ENCODE results near the gene MOBP. TPM values are rescaled to one million over a fixed set of nuclear protein-coding genes. Genes with fewer than 3 reads are reported as not detected.
A peak's percentile ranks its signal among the peaks of the same experiment; 100 is the strongest.

The MOBP gene
- total and polyA plus RNA-seq, 2 of the 8 experiments (the other 6 are each of a cell fraction or from before 2014, with no cell fraction given) = 0.06 to 0.50 TPM

GRCh38 chr3:39548282-39548681 lies 80.8 kb downstream of the MOBP start:
- no peak overlapping the region for H2AFZ ChIP-seq (ENCODE audit: low read length)
- H2BK5ac ChIP-seq (ENCODE audit: low read depth, low read length) = no peak overlapping the region
- H3K18ac ChIP-seq (ENCODE audit: extremely low read depth, low read length) = no peak overlapping the region
- H3K23me2 ChIP-seq (ENCODE audit: low read depth, low read length) = no peaks in the 10 kb centered on the region
- ChIA-PET POLR2A (ENCODE audit: partially characterized antibody) (no interaction called here), CTCF (ENCODE audit: partially characterized antibody) (interaction anchor here (0.6 to 0.9 kb wide), 3 partner anchors 9 to 690 kb away, joined by 3 to 5 read pairs (median 4); no protein-coding TSS in a partner anchor)
- H3K56ac ChIP-seq (replicated peaks; ENCODE audit: insufficient read length, low read depth, low read length) = no peak overlapping the region
- H3K27ac ChIP-seq (ENCODE audit: low read depth, low read length) = no peak overlapping the region
- H3K4me1 ChIP-seq (replicated peaks in 1 of 4; ENCODE audit: control insufficient read depth in 3 of 4, insufficient read depth in 4 of 4, low read length in 3 of 4) = peaks cover 0 to 3% (median under 1%) of the 10 kb centered on the region in 4 experiments; a peak in 2 of 7 replicates
- H3K4me2 ChIP-seq (ENCODE audit: insufficient read depth in 1 of 2, low read depth in 2 of 2, low read length in 2 of 2) = no peak overlapping the region
- H3K4me3 ChIP-seq (ENCODE audit: extremely low read depth in 1 of 4, insufficient read depth in 2 of 4, low read depth in 3 of 4, low read length in 4 of 4) = no peak overlapping the region
- H4K8ac ChIP-seq (ENCODE audit: extremely low read depth, insufficient read depth, low read length) = no peak overlapping the region
- H3K9me3 ChIP-seq (ENCODE audit: insufficient read depth in 2 of 2, low read depth in 1 of 2, low read length in 1 of 2) = no peaks in the 10 kb centered on the region
- FAIRE-seq = no peak
- no peak overlapping the region for H4K5ac ChIP-seq (ENCODE audit: insufficient read length, low read depth, low read length)
- no peaks in the 10 kb centered on the region for H3K79me2 ChIP-seq (ENCODE audit: control insufficient read depth in 1 of 2, insufficient read depth in 2 of 2, low read length in 2 of 2)
- H2AK5ac ChIP-seq (ENCODE audit: low read depth, low read length) = no peak overlapping the region
- no peaks in the 10 kb centered on the region for H4K20me1 ChIP-seq (replicated peaks in 1 of 2; ENCODE audit: control insufficient read depth in 1 of 2, insufficient read depth in 2 of 2, low read length in 2 of 2)
- H3K79me1 ChIP-seq (ENCODE audit: low read depth, low read length) = no peaks in the 10 kb centered on the region
- WGBS, 2 experiments (ENCODE audit: extremely low coverage in 1 of 2, insufficient coverage in 1 of 2, insufficient read length in 1 of 2, insufficient replicate concordance in 2 of 2, low coverage in 1 of 2, low lambda C conversion rate in 2 of 2, missing lambda C conversion rate in 1 of 2) = 77% methylated on average over 3 of the region's 3 CpGs; no CpG with 5 or more reads in 1 of the 2 experiments
- H3K4ac ChIP-seq (replicated peaks; ENCODE audit: insufficient read length, low read depth, low read length) = no peak overlapping the region
- H3K14ac ChIP-seq (ENCODE audit: insufficient read length) = no peak overlapping the region
- no peak overlapping the region for H2BK12ac ChIP-seq (ENCODE audit: low read depth, low read length)
- no peaks in the 10 kb centered on the region for H3K27me3 ChIP-seq (replicated peaks in 1 of 4; ENCODE audit: control insufficient read depth in 3 of 4, extremely low read depth in 1 of 4, insufficient read depth in 3 of 4, low read length in 3 of 4)
- H2BK120ac ChIP-seq (replicated peaks; ENCODE audit: low read depth, low read length) = no peak overlapping the region
- no peak overlapping the region for H3K23ac ChIP-seq (ENCODE audit: insufficient read length)
- no peak overlapping the region for H4K91ac ChIP-seq (replicated peaks; ENCODE audit: insufficient read length, low read length)
- H2BK15ac ChIP-seq (ENCODE audit: low read length) = 0 out of 2 replicates have a peak overlapping the region, but pooled peaks have one; percentile 33
- H3K9ac ChIP-seq (replicated peaks in 1 of 4; ENCODE audit: extremely low read depth in 1 of 4, low read depth in 3 of 4, low read length in 3 of 4) = no peak overlapping the region
- DNase-seq (ENCODE audit: low read depth in 1 of 2, low spot score in 2 of 2) = no peak
- H2BK20ac ChIP-seq (ENCODE audit: low read length) = no peak overlapping the region
- H3K36me3 ChIP-seq (ENCODE audit: control insufficient read depth in 2 of 4, insufficient read depth in 4 of 4, low read length in 3 of 4) = no peaks in the 10 kb centered on the region
- no peak for TF ChIP-seq BRCA1 (IDR thresholded peaks at IDR 0.05; ENCODE audit: low read depth, low read length)
- no peak for TF ChIP-seq SP1 (IDR thresholded peaks at IDR 0.05; ENCODE audit: low read depth, low read length)

Measured in H1 (cell line).